ENCODE results near the gene CHTF18.

- no peak for TF ChIP-seq MYC (IDR thresholded peaks at IDR 0.05; ENCODE audit: low read depth, low read length)
- TF ChIP-seq POLR2A (IDR thresholded peaks at IDR 0.05; ENCODE audit: low read depth, low read length) = no peak
- TF ChIP-seq CTCF (IDR thresholded peaks at IDR 0.05; ENCODE audit: extremely low read depth in 1 of 2, insufficient read depth in 1 of 2, low read depth in 1 of 2, low read length in 2 of 2) = no peak
- no peak for TF ChIP-seq MAX (IDR thresholded peaks at IDR 0.05; ENCODE audit: insufficient read depth, insufficient read length)
- TF ChIP-seq POLR2AphosphoS5 (IDR thresholded peaks at IDR 0.05; ENCODE audit: insufficient read depth, low read depth, low read length) = no peak
- TF ChIP-seq EZH2 (IDR thresholded peaks at IDR 0.05; ENCODE audit: borderline replicate concordance, low read depth, low read length, severe bottlenecking) = no peak
Measured at GRCh38 chr16:746637-747036, 41.8 kb upstream of the CHTF18 start.

Measured in endothelial cell of umbilical vein (primary cell).